ENCODE measurements around the gene ZBTB7C. TPM values are rescaled to one million over a fixed set of nuclear protein-coding genes. Genes with fewer than 3 reads are reported as not detected.

The ZBTB7C gene
- total RNA-seq, 2 experiments from 2014 or later, result not detected

DNA sequence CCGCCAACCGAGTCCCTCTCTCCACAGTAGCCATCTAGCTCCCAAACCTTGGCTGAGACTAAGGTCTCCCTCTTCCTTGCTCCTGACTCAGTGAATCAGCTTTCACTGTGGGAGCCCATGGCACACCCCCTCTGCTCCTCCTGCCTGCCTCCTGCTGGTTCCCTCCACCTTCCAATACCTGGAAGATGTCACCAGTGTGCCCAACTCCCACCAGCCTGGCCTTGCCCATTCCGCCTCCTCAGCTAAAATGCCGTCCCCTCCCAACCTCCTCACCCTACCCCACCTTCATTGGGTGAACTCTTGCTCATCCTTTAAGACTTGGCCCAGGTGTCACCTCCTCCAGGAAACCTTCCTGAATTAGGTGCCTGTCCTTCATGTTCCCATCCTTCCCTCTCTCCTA lies 348.8 kb downstream of the ZBTB7C start:
- no TSS peak for BruUV-seq (replicated peaks)
- no peaks in the 10 kb centered on the region for H3K9me3 ChIP-seq (ENCODE audit: low read length)
- H3K27ac ChIP-seq (ENCODE audit: low read depth, low read length, poor library complexity, severe bottlenecking), result no peak overlapping the region
- H3K9me2 ChIP-seq (ENCODE audit: insufficient read depth, low read length), result no peaks in the 10 kb centered on the region
- intact Hi-C loops (cut with micrococcal nuclease; ENCODE audit: unreplicated experiment), result no loop called here
- DNase-seq (ENCODE audit: low spot score), result no peak
- no peak overlapping the region for H3K4me2 ChIP-seq (ENCODE audit: low read length)
- no peak overlapping the region for H3K4me3 ChIP-seq (ENCODE audit: low read depth, low read length, poor library complexity, severe bottlenecking)
- H3K4me1 ChIP-seq (ENCODE audit: insufficient read depth, low read length, poor library complexity, severe bottlenecking), result no peaks in the 10 kb centered on the region
- TF ChIP-seq, protein P1, sequence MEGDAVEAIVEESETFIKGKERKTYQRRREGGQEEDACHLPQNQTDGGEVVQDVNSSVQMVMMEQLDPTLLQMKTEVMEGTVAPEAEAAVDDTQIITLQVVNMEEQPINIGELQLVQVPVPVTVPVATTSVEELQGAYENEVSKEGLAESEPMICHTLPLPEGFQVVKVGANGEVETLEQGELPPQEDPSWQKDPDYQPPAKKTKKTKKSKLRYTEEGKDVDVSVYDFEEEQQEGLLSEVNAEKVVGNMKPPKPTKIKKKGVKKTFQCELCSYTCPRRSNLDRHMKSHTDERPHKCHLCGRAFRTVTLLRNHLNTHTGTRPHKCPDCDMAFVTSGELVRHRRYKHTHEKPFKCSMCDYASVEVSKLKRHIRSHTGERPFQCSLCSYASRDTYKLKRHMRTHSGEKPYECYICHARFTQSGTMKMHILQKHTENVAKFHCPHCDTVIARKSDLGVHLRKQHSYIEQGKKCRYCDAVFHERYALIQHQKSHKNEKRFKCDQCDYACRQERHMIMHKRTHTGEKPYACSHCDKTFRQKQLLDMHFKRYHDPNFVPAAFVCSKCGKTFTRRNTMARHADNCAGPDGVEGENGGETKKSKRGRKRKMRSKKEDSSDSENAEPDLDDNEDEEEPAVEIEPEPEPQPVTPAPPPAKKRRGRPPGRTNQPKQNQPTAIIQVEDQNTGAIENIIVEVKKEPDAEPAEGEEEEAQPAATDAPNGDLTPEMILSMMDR (conservative IDR thresholded peaks at IDR 0.05; ENCODE audit: low read length), result no peak
- no peak for TF ChIP-seq EZH2phosphoT487 (IDR thresholded peaks at IDR 0.05; ENCODE audit: borderline replicate concordance, low read depth, low read length)
- ChIA-PET POLR2A (no interaction called here), CTCF (ENCODE audit: unreplicated experiment) (no interaction called here)
- H3K36me3 ChIP-seq (ENCODE audit: insufficient read depth, low read length), result no peaks in the 10 kb centered on the region
- H4K20me1 ChIP-seq (ENCODE audit: insufficient read depth, low read length), result no peaks in the 10 kb centered on the region
- H2AFZ ChIP-seq (ENCODE audit: low read length), result no peak overlapping the region
- H3K79me2 ChIP-seq (ENCODE audit: insufficient read depth, low read depth, low read length), result no peaks in the 10 kb centered on the region

DNA sequence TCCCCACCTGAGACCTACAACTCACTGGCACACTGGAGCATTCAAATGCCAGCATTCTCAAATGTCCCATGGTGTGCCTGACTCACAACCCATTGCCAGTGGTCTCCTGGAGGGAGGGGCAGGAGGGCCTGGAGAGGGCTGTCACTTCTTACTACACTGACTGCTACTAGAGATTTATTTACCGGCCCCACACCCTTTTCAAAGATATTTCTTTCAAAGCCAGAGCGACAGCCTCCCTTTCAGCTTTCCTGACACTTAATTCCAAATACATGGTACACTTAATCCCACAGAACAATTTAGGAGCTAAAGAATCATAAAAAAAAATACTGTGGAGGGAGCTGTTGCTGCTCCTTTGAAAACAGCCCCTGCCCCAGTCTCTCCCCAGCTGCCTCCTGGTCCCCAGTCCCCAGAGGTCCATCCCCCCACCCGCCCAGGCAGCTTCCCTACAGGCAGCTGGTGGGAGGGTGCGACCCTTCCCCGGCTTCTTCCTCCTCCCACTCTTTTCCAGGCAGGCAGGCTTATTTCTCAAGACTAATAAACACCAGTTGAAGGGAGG lies 349.6 kb downstream of the ZBTB7C start:
- Histone ChIP-seq H3K27ac (ENCODE audit: low read depth, low read length, poor library complexity, severe bottlenecking) (no peak overlapping the region), H3K9me3 (ENCODE audit: low read length) (no peaks in the 10 kb centered on the region), H4K20me1 (ENCODE audit: insufficient read depth, low read length) (no peaks in the 10 kb centered on the region), H3K4me2 (ENCODE audit: low read length) (no peak overlapping the region), H3K4me1 (ENCODE audit: insufficient read depth, low read length, poor library complexity, severe bottlenecking) (no peaks in the 10 kb centered on the region), H3K4me3 (ENCODE audit: low read depth, low read length, poor library complexity, severe bottlenecking) (no peak overlapping the region), H3K79me2 (ENCODE audit: insufficient read depth, low read depth, low read length) (no peaks in the 10 kb centered on the region), H3K9me2 (ENCODE audit: insufficient read depth, low read length) (no peaks in the 10 kb centered on the region), H2AFZ (ENCODE audit: low read length) (no peak overlapping the region), H3K36me3 (ENCODE audit: insufficient read depth, low read length) (no peaks in the 10 kb centered on the region)
- ChIA-PET CTCF (ENCODE audit: unreplicated experiment) (no interaction called here), POLR2A (no interaction called here)
- DNase-seq (ENCODE audit: low spot score), result no peak
- TF ChIP-seq EZH2phosphoT487 (IDR thresholded peaks at IDR 0.05; ENCODE audit: borderline replicate concordance, low read depth, low read length), result no peak
- TF ChIP-seq, protein P1 (conservative IDR thresholded peaks at IDR 0.05; ENCODE audit: low read length), result no peak
- BruUV-seq (replicated peaks), result no TSS peak
- intact Hi-C loops (cut with micrococcal nuclease; ENCODE audit: unreplicated experiment), result no loop called here

DNA sequence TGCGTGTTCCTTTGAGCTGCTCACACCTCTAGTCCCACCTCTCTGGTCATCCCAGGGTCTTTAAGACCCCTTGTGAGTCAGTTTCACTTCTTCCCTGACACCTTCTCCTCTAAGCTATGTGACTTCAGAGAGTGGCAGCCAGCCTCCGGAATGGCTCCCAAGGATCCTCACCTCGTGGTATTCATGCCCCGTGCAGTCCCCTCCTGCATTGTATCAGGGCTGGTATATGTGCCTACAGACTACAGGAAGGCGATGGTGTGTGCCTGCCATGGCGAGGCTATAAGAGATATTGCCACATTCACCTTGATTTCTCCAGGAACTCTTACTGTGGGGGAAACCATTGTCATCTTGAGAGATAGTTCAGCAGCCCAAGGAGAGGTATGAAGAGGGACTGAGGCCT lies 350.7 kb downstream of the ZBTB7C start:
- H3K27ac ChIP-seq (ENCODE audit: low read depth, low read length, poor library complexity, severe bottlenecking), result no peak overlapping the region
- no peak overlapping the region for H2AFZ ChIP-seq (ENCODE audit: low read length)
- no peak for DNase-seq (ENCODE audit: low spot score)
- no peaks in the 10 kb centered on the region for H3K4me1 ChIP-seq (ENCODE audit: insufficient read depth, low read length, poor library complexity, severe bottlenecking)
- intact Hi-C loops (cut with micrococcal nuclease; ENCODE audit: unreplicated experiment), result no loop called here
- POLR2A ChIA-PET, result no interaction called here
- CTCF ChIA-PET (ENCODE audit: unreplicated experiment), result no interaction called here
- no peaks in the 10 kb centered on the region for H3K9me3 ChIP-seq (ENCODE audit: low read length)
- H3K4me2 ChIP-seq (ENCODE audit: low read length), result no peak overlapping the region
- H3K9me2 ChIP-seq (ENCODE audit: insufficient read depth, low read length), result no peaks in the 10 kb centered on the region
- H4K20me1 ChIP-seq (ENCODE audit: insufficient read depth, low read length), result no peaks in the 10 kb centered on the region
- no peaks in the 10 kb centered on the region for H3K36me3 ChIP-seq (ENCODE audit: insufficient read depth, low read length)
- no peak for TF ChIP-seq EZH2phosphoT487 (IDR thresholded peaks at IDR 0.05; ENCODE audit: borderline replicate concordance, low read depth, low read length)
- TF ChIP-seq, protein P1 (conservative IDR thresholded peaks at IDR 0.05; ENCODE audit: low read length), result no peak
- no peak overlapping the region for H3K4me3 ChIP-seq (ENCODE audit: low read depth, low read length, poor library complexity, severe bottlenecking)
- BruUV-seq (replicated peaks), result no TSS peak
- no peaks in the 10 kb centered on the region for H3K79me2 ChIP-seq (ENCODE audit: insufficient read depth, low read depth, low read length)

Measured in OCI-LY7 (cell line).